Epithelial cell of proximal tubule (primary cell): ENCODE results near the gene ADAMTSL1. TPM values are rescaled to one million over a fixed set of nuclear protein-coding genes. Genes with fewer than 3 reads are reported as not detected.

Source experiments
- DNase-seq: peaks from one replicate; pipeline ENCODE4 v3.0.0-alpha.2; 2011; ENCODE audit warnings: low read depth
- H3K4me3 ChIP-seq: 2 replicates; pipeline ENCODE4 v1.5.1; 2011; ENCODE audit warnings: low read depth, mild to moderate bottlenecking, low read length
- total RNA-seq: library from RNA; depleted of rRNA; stranded (reverse); fragments of >200 nt; gene quantifications from 2 replicates; pipeline ENCODE4 v1.2.3, GENCODE V29; 2015
- TF ChIP-seq, protein P1 (sequence below): conservative IDR thresholded peaks from 2 replicates; pipeline ENCODE4 v1.5.1; 2012; ENCODE audit warnings: low read depth, mild to moderate bottlenecking, low read length

ADAMTSL1 gene
- total RNA-seq, 1 donor from 2014 or later = 2.8 TPM

DNA sequence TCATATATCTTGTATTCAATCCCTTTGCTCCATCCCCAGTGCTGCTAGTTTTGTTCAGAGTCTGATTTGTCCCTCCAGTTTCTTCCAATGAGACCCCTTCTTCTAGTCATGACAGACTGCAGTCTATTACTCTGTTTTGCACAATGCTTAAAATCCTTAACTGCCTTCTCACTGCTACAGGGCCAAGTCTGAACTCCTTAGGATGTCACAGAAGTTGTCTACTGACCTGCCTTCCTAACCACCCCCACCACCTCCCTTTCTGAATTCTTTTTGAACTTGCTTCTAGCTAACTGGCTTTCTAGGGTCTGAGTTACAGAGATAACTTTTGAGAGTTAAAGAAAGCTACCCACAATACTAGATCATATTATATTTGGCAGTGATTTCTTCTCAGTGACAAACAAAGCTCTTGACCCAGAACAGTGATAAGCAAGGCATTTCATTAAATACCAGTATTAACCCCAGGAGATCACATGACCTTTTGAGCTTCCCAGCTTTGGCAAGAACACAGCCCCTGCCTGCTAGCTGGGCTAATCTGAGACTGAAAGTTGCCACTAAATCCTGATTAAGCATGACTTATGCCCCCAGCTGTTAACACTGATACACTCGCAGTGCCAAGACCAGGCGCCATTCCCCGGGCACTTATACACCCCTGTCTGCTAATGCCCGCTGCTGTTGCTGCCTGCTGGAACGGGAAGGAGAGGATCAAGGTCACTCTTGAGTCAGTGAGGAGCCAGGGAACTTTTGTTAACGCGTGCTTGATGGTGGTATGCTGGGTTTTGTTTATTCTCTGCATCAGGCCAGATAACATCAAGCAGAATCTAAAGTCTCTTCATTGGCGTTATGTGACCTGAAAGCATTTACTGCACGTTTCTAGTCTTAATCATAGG is 36.4 kb upstream of the ADAMTSL1 start:
- H3K4me3 ChIP-seq = peak overlapping the region; percentile 47
- DNase-seq = no peak
- TF ChIP-seq, protein P1, sequence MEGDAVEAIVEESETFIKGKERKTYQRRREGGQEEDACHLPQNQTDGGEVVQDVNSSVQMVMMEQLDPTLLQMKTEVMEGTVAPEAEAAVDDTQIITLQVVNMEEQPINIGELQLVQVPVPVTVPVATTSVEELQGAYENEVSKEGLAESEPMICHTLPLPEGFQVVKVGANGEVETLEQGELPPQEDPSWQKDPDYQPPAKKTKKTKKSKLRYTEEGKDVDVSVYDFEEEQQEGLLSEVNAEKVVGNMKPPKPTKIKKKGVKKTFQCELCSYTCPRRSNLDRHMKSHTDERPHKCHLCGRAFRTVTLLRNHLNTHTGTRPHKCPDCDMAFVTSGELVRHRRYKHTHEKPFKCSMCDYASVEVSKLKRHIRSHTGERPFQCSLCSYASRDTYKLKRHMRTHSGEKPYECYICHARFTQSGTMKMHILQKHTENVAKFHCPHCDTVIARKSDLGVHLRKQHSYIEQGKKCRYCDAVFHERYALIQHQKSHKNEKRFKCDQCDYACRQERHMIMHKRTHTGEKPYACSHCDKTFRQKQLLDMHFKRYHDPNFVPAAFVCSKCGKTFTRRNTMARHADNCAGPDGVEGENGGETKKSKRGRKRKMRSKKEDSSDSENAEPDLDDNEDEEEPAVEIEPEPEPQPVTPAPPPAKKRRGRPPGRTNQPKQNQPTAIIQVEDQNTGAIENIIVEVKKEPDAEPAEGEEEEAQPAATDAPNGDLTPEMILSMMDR = no peak

DNA sequence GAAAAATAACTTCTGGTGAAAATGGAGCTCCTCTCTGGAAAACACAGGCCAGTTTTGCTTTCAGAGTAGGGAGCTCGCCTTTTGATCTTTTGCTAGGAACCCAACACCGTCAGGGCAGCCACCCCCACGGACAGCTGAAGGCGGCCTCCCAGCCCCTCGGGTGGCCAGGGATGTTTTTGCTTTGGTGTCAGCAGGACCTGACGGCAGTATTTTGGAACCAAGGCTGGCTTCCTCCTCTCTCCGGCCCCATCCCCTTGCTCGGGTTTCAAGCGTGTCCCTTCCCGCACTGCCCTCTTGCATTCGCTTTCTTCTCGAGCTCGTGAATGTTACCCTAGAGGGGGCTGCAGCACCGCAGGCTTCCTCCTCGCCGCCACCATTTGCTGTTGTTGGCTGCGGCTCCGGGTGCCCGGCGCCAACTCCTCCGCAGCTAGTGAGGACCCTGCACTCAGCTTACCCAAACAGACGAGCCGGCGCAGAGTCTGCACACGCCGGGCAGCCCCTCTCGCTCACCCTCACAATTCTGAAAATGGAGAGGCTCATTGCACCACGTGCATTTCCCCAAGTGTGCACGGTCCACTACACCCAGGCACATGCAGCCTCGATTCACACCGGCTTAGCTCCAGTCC is 35.5 kb upstream of the ADAMTSL1 start:
- no peak for DNase-seq
- TF ChIP-seq, protein P1 = peak; percentile 26
- H3K4me3 ChIP-seq = peak overlapping the region; percentile 47

DNA sequence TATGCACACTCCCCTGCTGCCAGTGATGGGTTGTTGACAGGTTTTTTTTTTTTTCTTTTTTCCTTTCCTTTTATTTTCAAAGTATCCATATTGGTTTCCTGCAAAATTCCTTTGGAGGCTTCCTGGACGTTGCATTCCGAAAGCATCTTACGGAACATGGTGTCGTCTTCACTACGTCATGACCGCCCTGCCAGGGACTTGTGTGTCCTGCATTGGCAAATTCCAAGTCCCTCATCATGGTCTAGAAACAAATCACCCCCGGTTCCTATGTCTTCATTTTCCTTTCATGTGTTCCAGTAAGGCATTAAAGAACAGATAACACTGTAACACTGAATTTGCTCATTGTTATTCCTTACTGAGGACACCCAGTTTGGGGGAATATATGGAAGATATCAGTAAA is 35.0 kb upstream of the ADAMTSL1 start:
- DNase-seq = no peak
- H3K4me3 ChIP-seq = peak overlapping the region; percentile 47
- TF ChIP-seq, protein P1 = no peak

DNA sequence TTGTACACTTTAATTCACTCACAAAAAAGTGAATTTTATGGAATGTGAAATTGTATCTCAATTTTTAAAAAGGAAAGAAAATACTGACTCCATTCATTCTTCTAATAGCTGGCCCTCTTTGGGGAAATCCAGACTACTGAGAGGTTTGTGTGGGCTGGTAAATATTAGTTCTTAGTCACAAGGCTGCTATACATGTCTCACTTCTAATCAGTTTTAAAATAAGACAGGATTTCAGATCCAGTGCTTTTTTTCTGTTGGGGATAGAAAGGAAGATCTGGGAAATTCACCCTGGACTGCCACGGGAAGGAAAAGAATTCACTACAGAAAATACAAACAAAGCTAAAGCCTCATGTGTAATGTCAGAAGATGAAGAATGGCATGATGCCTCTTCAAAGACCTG is 32.7 kb upstream of the ADAMTSL1 start:
- DNase-seq = no peak
- no peak overlapping the region for H3K4me3 ChIP-seq
- TF ChIP-seq, protein P1 = no peak

DNA sequence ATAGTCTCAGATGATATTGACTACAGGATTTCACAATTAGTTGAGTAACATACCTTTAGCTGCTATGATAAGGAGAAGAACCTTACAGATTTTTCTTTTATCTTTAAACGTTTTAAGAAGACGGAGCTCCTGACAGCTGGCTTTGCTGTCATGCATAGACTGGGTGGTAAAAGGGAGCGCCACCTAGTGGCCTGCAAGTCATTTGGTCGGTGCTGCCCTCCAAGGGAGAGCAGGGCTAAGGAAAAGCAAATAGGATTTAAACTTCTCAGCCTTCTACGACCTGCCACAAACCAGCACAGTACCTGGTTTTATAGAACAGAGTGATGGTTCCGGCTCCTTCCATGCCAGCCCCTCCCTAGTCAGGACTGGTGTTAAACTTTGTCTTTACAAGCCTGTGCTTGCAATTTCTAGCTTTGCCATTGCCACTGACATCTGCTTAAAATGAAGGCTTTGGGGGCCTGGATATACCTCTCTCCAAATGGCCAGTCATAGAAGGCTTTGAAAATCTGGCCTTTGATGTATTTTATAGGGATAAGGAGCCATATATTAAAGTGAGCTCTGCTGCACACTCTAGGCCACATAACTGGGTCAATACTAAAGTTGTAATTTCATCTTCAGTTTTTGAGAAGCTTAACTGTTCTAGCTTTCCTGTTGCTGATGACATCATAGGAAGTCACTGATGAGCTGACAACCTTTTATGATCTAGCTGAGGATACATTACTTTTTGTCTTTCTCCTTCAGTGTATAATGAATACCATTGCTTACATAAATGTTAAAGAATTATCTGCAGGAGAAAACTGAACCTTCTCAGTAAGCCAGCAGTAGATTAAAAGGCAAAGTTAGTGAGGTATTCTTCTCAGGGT is 31.1 kb upstream of the ADAMTSL1 start:
- DNase-seq = no peak
- H3K4me3 ChIP-seq = no peak overlapping the region
- TF ChIP-seq, protein P1 = peak; percentile 95

GRCh38 chr9:18447131-18447530 is 26.8 kb upstream of the ADAMTSL1 start:
- no peak overlapping the region for H3K4me3 ChIP-seq
- TF ChIP-seq, protein P1 = no peak
- DNase-seq = no peak
